Measurements from ENCODE around the gene KCNH4.

DNA sequence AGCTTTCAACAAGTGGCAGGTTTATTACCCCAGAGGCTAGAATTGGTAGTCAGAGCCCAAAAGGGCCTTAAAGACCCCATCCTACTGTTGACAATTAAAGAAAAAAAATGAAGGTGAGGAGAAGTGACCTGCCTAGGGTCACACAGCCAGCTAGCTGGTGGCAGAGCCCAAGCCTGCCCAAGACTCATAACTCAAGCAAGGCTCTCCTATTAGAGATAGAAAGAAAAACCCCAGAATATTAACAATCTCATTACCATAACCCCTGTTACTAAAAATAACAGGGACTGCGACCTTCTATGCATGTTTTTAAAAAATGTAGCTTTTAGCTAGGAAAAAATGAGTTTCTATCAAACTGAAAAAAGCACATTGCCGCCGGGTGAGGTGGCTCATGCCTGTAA lies 44.3 kb downstream of the KCNH4 start:
- TF ChIP-seq POLR2A (IDR thresholded peaks at IDR 0.05; ENCODE audit: low read depth, low read length) (no peak), TAF1 (IDR thresholded peaks at IDR 0.05; ENCODE audit: low read depth, low read length) (no peak), POLR2AphosphoS5 (IDR thresholded peaks at IDR 0.05; ENCODE audit: low read depth, low read length) (no peak), SPI1 (IDR thresholded peaks at IDR 0.05; ENCODE audit: low read depth, low read length) (no peak), PAX5 (IDR thresholded peaks at IDR 0.05; ENCODE audit: insufficient read depth, low read length, severe bottlenecking) (no peak)

Data from GM12891 (cell line).